Endothelial cell of umbilical vein (primary cell): ENCODE data around the gene STX16. TPM values are rescaled to one million over a fixed set of nuclear protein-coding genes. Genes with fewer than 3 reads are reported as not detected.

Experiments
- BruUV-seq: library from RNA; stranded (reverse); fragments of 400-500 nt; replicated peaks from 2 replicates; lab custom pipeline; 2021; lab: Mats Ljungman, UMichigan
- CTCF ChIA-PET: fragments of 300-600, 350-600 bp; sonication (Branson Sonifier 250); formaldehyde crosslinking; loops from one replicate; lab custom pipeline; 2021; ENCODE audit warnings: antibody characterized with exemption, inconsistent platforms; lab: Charles Lee
- POLR2A ChIA-PET: fragments of 300-600, 350-600 bp; sonication (Branson Sonifier 250); formaldehyde crosslinking; loops from one replicate; lab custom pipeline; 2021; ENCODE audit warnings: antibody characterized with exemption, inconsistent platforms; lab: Charles Lee
- DNase-seq: peaks from one replicate; pipeline ENCODE4 v3.0.0-alpha.2; 2011; ENCODE audit warnings: low read depth, low spot score
- FAIRE-seq: peaks from 2 replicates; lab custom pipeline; 2011; peaks lifted over from hg19 to GRCh38; lab: Jason Lieb, UNC
- H2AFZ ChIP-seq: 2 replicates; pipeline ENCODE4 v1.6.0; 2012; ENCODE audit warnings: low read depth, low read length, control low read depth, inconsistent platforms
- H3K27ac ChIP-seq: 2 replicates; pipeline ENCODE4 v1.5.1; 2011; ENCODE audit warnings: low read depth, mild to moderate bottlenecking, control low read depth, low read length, moderate library complexity; ENCODE audit not compliant: insufficient read depth
- H3K27me3 ChIP-seq, 2 experiments: 2 replicates each; pipeline versions ENCODE4 v1.6.0 to v1.6.1; 2011; ENCODE audit warnings: low read length in 2 of 2, mixed read lengths in 1 of 2; ENCODE audit not compliant: control insufficient read depth in 2 of 2, insufficient read depth in 2 of 2
- H3K36me3 ChIP-seq, 2 experiments: 2 replicates in 1 of 2; 3 replicates in 1 of 2; pipeline ENCODE4 v1.5.1; 2011; ENCODE audit warnings: low read length in 2 of 2, mild to moderate bottlenecking in 1 of 2, moderate library complexity in 1 of 2; ENCODE audit not compliant: control insufficient read depth in 2 of 2, insufficient read depth in 2 of 2; ENCODE audit errors: extremely low read depth in 1 of 2
- H3K4me1 ChIP-seq: 3 replicates; pipeline ENCODE4 v1.5.1; 2011; ENCODE audit warnings: mild to moderate bottlenecking, low read length; ENCODE audit not compliant: control insufficient read depth, insufficient read depth; ENCODE audit errors: extremely low read depth
- H3K4me2 ChIP-seq: 2 replicates; pipeline ENCODE4 v1.6.1; 2011; ENCODE audit warnings: low read length, control low read depth, mixed read lengths; ENCODE audit not compliant: insufficient read depth
- H3K4me3 ChIP-seq, 3 experiments: fragments of 200-600 bp in 1 of 3; sonication (generic), shearing (Covaris generic) in 1 of 3; replicated peaks in 1 of 3; 2 replicates each; pipeline ENCODE4 v1.5.1; 2011 to 2016; ENCODE audit warnings: control low read depth in 3 of 3, low read length in 3 of 3, mild to moderate bottlenecking in 2 of 3, inconsistent platforms in 1 of 3, low read depth in 1 of 3, moderate library complexity in 1 of 3; ENCODE audit not compliant: insufficient read depth in 1 of 3
- H3K79me2 ChIP-seq: 2 replicates; pipeline ENCODE4 v1.6.0; 2012; ENCODE audit warnings: low read length, inconsistent platforms; ENCODE audit not compliant: control insufficient read depth, insufficient read depth
- H3K9ac ChIP-seq: replicated peaks from 2 replicates; pipeline ENCODE3; 2011; ENCODE audit warnings: low read length, control low read depth; ENCODE audit not compliant: insufficient read depth; ENCODE audit errors: extremely low read depth
- H3K9me1 ChIP-seq: replicated peaks from 3 replicates; pipeline ENCODE4 v1.6.0; 2011; ENCODE audit warnings: mild to moderate bottlenecking, low read length; ENCODE audit not compliant: control insufficient read depth, insufficient read depth; ENCODE audit errors: extremely low read depth
- H3K9me3 ChIP-seq: replicated peaks from 2 replicates; pipeline ENCODE4 v1.5.1; 2012; ENCODE audit warnings: low read length, inconsistent platforms; ENCODE audit not compliant: control insufficient read depth, insufficient read depth
- H4K20me1 ChIP-seq: replicated peaks from 2 replicates; pipeline ENCODE3; 2011; ENCODE audit warnings: mild to moderate bottlenecking, low read length; ENCODE audit not compliant: control insufficient read depth, insufficient read depth; ENCODE audit errors: extremely low read depth
- CTCF ChIP-seq, 2 donors: IDR thresholded peaks; 1 replicate in 1 of 2; 2 replicates in 1 of 2; pipeline ENCODE4 v1.5.1; 2011; ENCODE audit warnings: low read length in 2 of 2, mild to moderate bottlenecking in 2 of 2, moderate library complexity in 2 of 2, control low read depth in 1 of 2, inconsistent platforms in 1 of 2, low read depth in 1 of 2; ENCODE audit not compliant: insufficient read depth in 1 of 2; ENCODE audit errors: extremely low read depth in 1 of 2
- EZH2 ChIP-seq: IDR thresholded peaks from 2 replicates; pipeline ENCODE4 v1.6.1; 2012; ENCODE audit warnings: borderline replicate concordance, low read depth, mild to moderate bottlenecking, moderate library complexity, low read length, inconsistent platforms; ENCODE audit not compliant: severe bottlenecking
- GATA2 ChIP-seq: IDR thresholded peaks from 2 replicates; pipeline ENCODE4 v1.7.0; 2011; ENCODE audit warnings: low read depth, mild to moderate bottlenecking, moderate library complexity, mixed read lengths, low read length; ENCODE audit not compliant: insufficient read length, insufficient read depth
- JUN ChIP-seq: IDR thresholded peaks from 2 replicates; pipeline ENCODE4 v1.6.1; 2011; ENCODE audit warnings: borderline replicate concordance, low read depth; ENCODE audit not compliant: insufficient read length, insufficient read depth
- MYC ChIP-seq: IDR thresholded peaks from one replicate; pipeline ENCODE4 v1.6.1; 2011; ENCODE audit warnings: mild to moderate bottlenecking, low read depth, low read length
- POLR2A ChIP-seq: IDR thresholded peaks from 2 replicates; pipeline ENCODE4 v1.6.1; 2012; ENCODE audit warnings: low read depth, mild to moderate bottlenecking, control low read depth, low read length
- POLR2AphosphoS5 ChIP-seq: IDR thresholded peaks from 2 replicates; pipeline ENCODE4 v1.6.1; 2012; ENCODE audit warnings: low read depth, mild to moderate bottlenecking, control low read depth, low read length, moderate library complexity; ENCODE audit not compliant: insufficient read depth
- dilution Hi-C: fragments of 300-500 bp; cut with MboI; formaldehyde crosslinking; loops from one replicate; pipeline ENCODE4 v1.15.0; 2019; ENCODE audit warnings: low sequenced_read_pairs; ENCODE audit not compliant: extremely low pct_ligation_motif_present
- intact Hi-C: fragments of 100-400 bp; cut with micrococcal nuclease; formaldehyde crosslinking; loops from one replicate; pipeline ENCODE4 v1.10.0; 2022
- polyA plus RNA-seq, 4 experiments: library from polyadenylated mRNA; depleted of rRNA in 3 of 4; stranded (reverse) in 3 of 4; unstranded in 1 of 4; fragments of >200 nt; gene quantifications; 2 replicates each; pipeline versions ENCODE4 v1.2.1 to v1.2.3, GENCODE V29; 2011 to 2012; ENCODE audit warnings: missing spikeins in 1 of 4
- total RNA-seq: library from RNA; stranded (reverse); gene quantifications from 2 replicates; pipeline ENCODE4 v1.2.3, GENCODE V29; 2021

Gene STX16
- total and polyA plus RNA-seq, 2 donors (not counting 3 experiments of a cell fraction or from before 2014, with no cell fraction given), result 43.1 to 63.5 TPM

- CTCF ChIA-PET, result interaction anchor here (1.1 to 2.1 kb wide), 4 partner anchors 13 to 209 kb away, joined by 3 to 14 read pairs (median 6); partner anchors contain the start of gene STX16
- no peak overlapping the region for H3K4me2 ChIP-seq
- no peaks in the 10 kb centered on the region for H3K9me1 ChIP-seq
- H3K4me3 ChIP-seq, result no peak overlapping the region
- H4K20me1 ChIP-seq, result no peaks in the 10 kb centered on the region
- peak overlapping the region; percentile 70 for H2AFZ ChIP-seq
- peaks cover 4% of the 10 kb centered on the region for H3K79me2 ChIP-seq
- H3K36me3 ChIP-seq, result no peaks in the 10 kb centered on the region
- peaks cover 14% of the 10 kb centered on the region for H3K4me1 ChIP-seq
- intact Hi-C loops, result loop anchor here (5.0 kb wide), 1 partner anchor 383 kb away; the partner anchor contains the start of gene RAB22A
- POLR2A ChIA-PET, result no interaction called here
- dilution Hi-C loops, result no loop called here
- TF ChIP-seq POLR2A (no peak), JUN (no peak), MYC (no peak), EZH2 (no peak), POLR2AphosphoS5 (no peak), GATA2 (no peak), CTCF (IDR thresholded peaks at IDR 0.05; ENCODE audit: extremely low read depth in 1 of 2, insufficient read depth in 1 of 2, low read depth in 1 of 2, low read length in 2 of 2) (no peak)
- no peak for DNase-seq
- no peaks in the 10 kb centered on the region for H3K27me3 ChIP-seq
- FAIRE-seq, result no peak
- no TSS peak for BruUV-seq
- H3K9me3 ChIP-seq, result no peaks in the 10 kb centered on the region
- no peak overlapping the region for H3K27ac ChIP-seq
- no peak overlapping the region for H3K9ac ChIP-seq
Measured at GRCh38 chr20:58690396-58691135, 39.5 kb downstream of the STX16 start.
